Motor neuron (in vitro differentiated cells): ENCODE results near the gene IL32. TPM values are rescaled to one million over a fixed set of nuclear protein-coding genes. Genes with fewer than 3 reads are reported as not detected.

Source experiments
- ATAC-seq, 8 experiments: fragments of 200-7000 bp; cut with Tn5 transposase; replicated peaks in 6 of 8; 2 replicates each; pipeline ENCODE4 v1.8.0; 2021; ENCODE audit warnings: mild to moderate bottlenecking in 8 of 8, moderate library complexity in 8 of 8
- H3K27ac ChIP-seq, 2 donors: fragments of 250-450 bp; sonication (Bioruptor Pico); 2 replicates each; pipeline ENCODE4 v1.9.0; 2021; ENCODE audit warnings: antibody characterized with exemption in 2 of 2, mild to moderate bottlenecking in 2 of 2, moderate library complexity in 1 of 2
- H3K4me1 ChIP-seq, 2 donors: fragments of 250-450 bp; sonication (Bioruptor Pico); replicated peaks in 1 of 2; 2 replicates each; pipeline ENCODE4 v1.6.1; 2021; ENCODE audit warnings: antibody characterized with exemption in 2 of 2, mild to moderate bottlenecking in 2 of 2, moderate library complexity in 1 of 2
- H3K4me3 ChIP-seq, 5 donors: fragments of 250-450 bp; sonication (Bioruptor Pico); 2 replicates each; pipeline ENCODE4 v1.9.0; 2021; ENCODE audit warnings: antibody characterized with exemption in 5 of 5, mild to moderate bottlenecking in 5 of 5, moderate library complexity in 4 of 5
- WGBS, 10 experiments: fragments of 450-650 bp; shearing (Covaris generic); methylation state at CpG; one replicate each; pipeline ENCODE4 v1.0.0; 2022; 5-methylcytosine and 5-hydroxymethylcytosine counted together
- in situ Hi-C, 9 experiments: fragments of 400-800 bp; cut with MboI; loops; one replicate each; pipeline ENCODE4 v1.15.0; 2021; ENCODE audit warnings: low sequenced_read_pairs in 9 of 9, low pct_unique_long_range_greater_than_20kb in 2 of 9; ENCODE audit not compliant: unreplicated experiment in 9 of 9
- total RNA-seq, 8 experiments: library from RNA; unstranded; fragments of 300-600 nt; gene quantifications; 2 replicates each; pipeline versions ENCODE4 v1.2.3 to v1.2.4, GENCODE V29; 2022

The IL32 gene
- total RNA-seq, 8 experiments from 2014 or later, result 0.22 to 41.3 (median 4.0) TPM

DNA sequence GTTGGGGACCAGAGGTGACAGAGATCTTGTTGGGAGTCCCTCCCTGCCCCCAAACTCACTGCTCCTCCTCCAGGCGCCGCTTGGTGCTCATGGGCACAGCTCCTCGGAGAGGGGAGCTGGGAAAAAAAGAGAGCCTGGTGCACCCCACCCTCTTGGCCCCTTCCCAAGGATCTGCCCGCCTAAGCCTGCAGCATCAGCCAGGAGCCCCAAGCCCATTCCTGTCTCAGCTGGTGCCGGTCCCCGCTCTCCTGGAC is 42.1 kb upstream of the IL32 start:
- peak in 1 of 8 experiments; percentile 0 for ATAC-seq
- peak overlapping the region in 1 of 2 donors; percentile 92 for H3K27ac ChIP-seq
- WGBS, 10 experiments, result 0% methylated on average over 2 of the region's 6 CpGs; no CpG with 5 or more reads in 9 of the 10 experiments
- peaks cover 22 to 33% of the 10 kb centered on the region in 2 donors for H3K4me1 ChIP-seq
- in situ Hi-C loops, result no loop called here
- peak overlapping the region; percentile 66 to 87 (median 76) for H3K4me3 ChIP-seq

DNA sequence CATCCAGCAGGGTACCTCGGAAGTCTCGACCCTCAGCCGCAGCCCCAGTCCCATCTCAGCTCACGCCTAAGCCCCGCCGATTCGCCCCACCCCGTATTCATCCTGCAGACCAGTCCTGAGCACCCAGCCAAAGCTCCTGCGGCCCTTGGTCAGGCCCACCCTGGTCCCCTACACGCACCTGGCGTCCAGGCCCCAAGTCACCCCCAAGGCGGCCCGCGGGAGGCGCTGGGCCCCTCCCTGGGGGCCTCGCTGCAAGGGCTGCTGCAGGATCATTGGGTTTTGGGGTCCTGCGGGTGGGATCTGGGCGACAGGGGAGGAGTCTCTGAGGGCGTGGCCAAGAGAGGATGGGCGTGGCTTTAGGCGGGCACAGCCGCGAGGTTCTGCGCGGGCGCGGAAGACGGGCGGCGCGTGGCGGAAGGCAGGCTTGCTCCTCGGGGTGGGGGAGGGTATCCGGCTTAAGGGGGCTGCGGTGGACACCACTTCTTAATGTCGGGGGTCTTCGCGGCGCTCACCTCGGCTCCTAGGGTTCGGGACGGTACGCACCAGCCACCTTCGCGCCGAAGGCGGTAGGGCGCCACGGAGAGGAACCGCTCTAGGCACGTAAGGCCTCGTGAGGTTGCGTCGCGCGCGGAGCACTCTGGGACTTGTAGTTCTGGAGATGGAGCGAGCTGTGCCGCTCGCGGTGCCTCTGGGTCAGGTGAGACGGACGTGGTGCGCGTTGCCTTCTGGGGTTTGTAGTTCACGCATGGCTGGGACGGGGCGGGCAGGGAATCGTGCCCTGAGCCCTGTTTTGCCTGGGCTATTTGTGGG is 41.6 kb upstream of the IL32 start, which contains the start of the genes HCFC1R1 and THOC6:
HCFC1R1 (minus strand) TSS at position 274 of the 810 bp plus-strand sequence; CDS start at position 273, 1 bp downstream.
THOC6 (plus strand) TSS at position 367 of the 810 bp plus-strand sequence; CDS start at position 659, 292 bp downstream.
- Histone ChIP-seq H3K4me1 (peaks cover 25 to 33% of the 10 kb centered on the region in 2 donors), H3K27ac (peak within 1 kb of the TSS; percentile 92 to 93), H3K4me3 (peak within 1 kb of the TSS; percentile 66 to 87 (median 76))
- in situ Hi-C loops, result no loop called here
- 0% methylated on average over 4 to 10 of the region's 69 CpGs; no CpG with 5 or more reads in 7 of the 10 experiments for WGBS, 10 experiments
- peak; percentile 58 to 79 (median 64) for ATAC-seq

DNA sequence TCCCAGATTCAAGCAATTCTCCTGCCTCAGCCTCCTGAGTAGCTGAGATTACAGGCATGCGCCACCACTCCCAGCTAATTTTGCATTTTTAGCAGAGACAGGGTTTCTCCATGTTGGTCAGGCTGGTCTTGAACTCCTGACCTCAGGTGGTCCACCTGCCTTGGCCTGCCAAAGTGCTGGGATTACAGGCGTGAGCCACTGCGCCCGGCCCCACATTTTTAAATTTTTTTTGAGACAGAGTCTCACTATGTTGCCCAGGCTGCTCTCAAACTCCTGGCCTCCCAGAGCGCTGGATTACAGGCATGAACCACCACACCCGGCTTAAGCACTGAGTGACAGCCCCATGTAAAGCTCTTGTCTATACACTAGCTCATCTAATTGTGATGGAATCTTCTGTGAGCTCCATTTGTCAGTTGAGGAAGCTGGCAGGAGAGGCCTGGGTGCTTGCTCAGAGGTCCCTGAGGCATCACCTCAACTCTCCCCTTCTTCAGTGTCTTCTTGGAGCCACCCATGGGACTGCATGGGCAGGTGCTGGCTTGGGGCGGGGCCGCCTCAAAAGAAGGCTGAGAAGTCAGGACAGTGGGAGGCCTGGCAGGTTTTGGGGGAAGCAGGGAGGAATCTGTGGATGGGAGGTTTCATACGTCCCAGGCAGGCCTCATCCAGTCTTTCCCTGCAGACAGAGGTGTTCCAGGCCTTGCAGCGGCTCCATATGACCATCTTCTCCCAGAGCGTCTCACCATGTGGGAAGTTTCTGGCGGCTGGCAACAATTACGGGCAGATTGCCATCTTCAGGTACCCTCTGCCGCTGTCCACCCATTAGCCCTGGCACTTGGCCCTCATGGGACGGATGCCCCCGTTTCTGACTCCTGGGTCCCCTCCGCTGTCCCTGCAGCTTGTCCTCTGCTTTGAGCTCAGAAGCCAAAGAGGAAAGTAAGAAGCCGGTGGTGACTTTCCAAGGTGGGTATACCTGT is 40.1 kb upstream of the IL32 start:
- no peak overlapping the region for H3K27ac ChIP-seq
- in situ Hi-C loops, result loop anchor here in 1 of 9 experiments (25.0 kb wide), 1 partner anchor 112 kb away; the partner anchor contains the start of gene ZNF213
- no peak for ATAC-seq
- H3K4me1 ChIP-seq, result peaks cover 23 to 32% of the 10 kb centered on the region in 2 donors
- no peak overlapping the region for H3K4me3 ChIP-seq
- 87 to 100% (median 100%) methylated on average over 1 to 9 of the region's 18 CpGs; no CpG with 5 or more reads in 3 of the 10 experiments for WGBS, 10 experiments

- ATAC-seq, result no peak
- no peak overlapping the region for H3K4me3 ChIP-seq
- in situ Hi-C loops, result loop anchor here in 1 of 9 experiments (25.0 kb wide), 1 partner anchor 111 kb away; the partner anchor contains the start of gene ZNF213
- H3K27ac ChIP-seq, result no peak overlapping the region
- peaks cover 23 to 25% of the 10 kb centered on the region in 2 donors for H3K4me1 ChIP-seq
- 80 to 100% (median 90%) methylated on average over 1 to 7 of the region's 8 CpGs; no CpG with 5 or more reads in 4 of the 10 experiments for WGBS, 10 experiments
Observed at GRCh38 chr16:3026003-3026378, 39.4 kb upstream of the IL32 start.

GRCh38 chr16:3026609-3027488 is 38.6 kb upstream of the IL32 start:
- no peak for ATAC-seq
- in situ Hi-C loops, result loop anchor here in 1 of 9 experiments (25.0 kb wide), 1 partner anchor 110 kb away; the partner anchor contains the start of gene ZNF213
- H3K27ac ChIP-seq, result no peak overlapping the region
- H3K4me3 ChIP-seq, result no peak overlapping the region
- 83 to 100% (median 96%) methylated on average over 1 to 7 of the region's 24 CpGs; no CpG with 5 or more reads in 5 of the 10 experiments for WGBS, 10 experiments
- H3K4me1 ChIP-seq, result peaks cover 17 to 21% of the 10 kb centered on the region in 2 donors

DNA sequence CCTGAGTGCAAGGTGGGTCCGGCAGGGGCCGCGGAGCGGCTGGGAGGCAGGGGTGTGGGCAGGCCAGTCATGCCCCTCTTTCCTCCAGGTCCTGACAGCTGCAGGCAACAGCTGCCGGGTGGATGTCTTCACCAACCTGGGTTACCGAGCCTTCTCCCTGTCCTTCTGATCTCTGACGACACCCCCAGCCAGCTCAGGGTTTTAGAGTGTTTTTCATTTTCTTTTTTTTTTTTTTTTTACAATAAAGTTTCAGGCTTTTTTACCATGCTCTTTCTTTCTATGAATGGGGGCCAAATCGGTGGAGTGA is 38.0 kb upstream of the IL32 start:
- no peak overlapping the region for H3K4me3 ChIP-seq
- H3K27ac ChIP-seq, result no peak overlapping the region
- in situ Hi-C loops, result loop anchor here in 1 of 9 experiments (25.0 kb wide), 1 partner anchor 110 kb away; the partner anchor contains the start of gene ZNF213
- 50 to 94% (median 88%) methylated on average over 1 to 6 of the region's 8 CpGs; no CpG with 5 or more reads in 2 of the 10 experiments for WGBS, 10 experiments
- ATAC-seq, result no peak
- peaks cover 11 to 15% of the 10 kb centered on the region in 2 donors for H3K4me1 ChIP-seq

- peaks cover 4 to 9% of the 10 kb centered on the region in 2 donors for H3K4me1 ChIP-seq
- in situ Hi-C loops, result loop anchor here in 1 of 9 experiments (25.0 kb wide), 1 partner anchor 109 kb away; the partner anchor contains the start of gene ZNF213
- ATAC-seq, result peak; percentile 4 to 56 (median 48)
- peak overlapping the region in 1 of 2 donors; percentile 58 for H3K27ac ChIP-seq
- 10 to 83% (median 60%) methylated on average over 1 to 9 of the region's 58 CpGs; no CpG with 5 or more reads in 7 of the 10 experiments for WGBS, 10 experiments
- peak overlapping the region; percentile 12 to 29 (median 26) for H3K4me3 ChIP-seq
Observed at GRCh38 chr16:3027983-3028715, 37.3 kb upstream of the IL32 start.

- peak overlapping the region in 1 of 2 donors; percentile 58 for H3K27ac ChIP-seq
- peaks cover 3 to 9% of the 10 kb centered on the region in 2 donors for H3K4me1 ChIP-seq
- peak overlapping the region in 4 of 5 donors; percentile 10 to 27 (median 19) for H3K4me3 ChIP-seq
- 40 to 87% methylated on average over 1 to 2 of the region's 15 CpGs; no CpG with 5 or more reads in 8 of the 10 experiments for WGBS, 10 experiments
- in situ Hi-C loops, result loop anchor here in 1 of 9 experiments (25.0 kb wide), 1 partner anchor 108 kb away; the partner anchor contains the start of gene ZNF213
- peak in 3 of 8 experiments; percentile 12 to 38 (median 33) for ATAC-seq
Observed at GRCh38 chr16:3028716-3029319, 36.6 kb upstream of the IL32 start.

- ATAC-seq, result peak in 5 of 8 experiments; percentile 5 to 45 (median 32)
- peak overlapping the region in 1 of 5 donors; percentile 25 for H3K4me3 ChIP-seq
- H3K4me1 ChIP-seq, result peaks cover 3 to 9% of the 10 kb centered on the region in 2 donors
- WGBS, 10 experiments, result 0 to 72% (median 22%) methylated on average over 1 to 21 of the region's 59 CpGs; no CpG with 5 or more reads in 5 of the 10 experiments
- in situ Hi-C loops, result loop anchor here in 1 of 9 experiments (25.0 kb wide), 1 partner anchor 108 kb away; the partner anchor contains the start of gene ZNF213
- peak overlapping the region in 1 of 2 donors; percentile 28 for H3K27ac ChIP-seq
Observed at GRCh38 chr16:3029491-3030221, 35.8 kb upstream of the IL32 start.
